ENCODE results near the gene KCNG2. TPM values are rescaled to one million over a fixed set of nuclear protein-coding genes. Genes with fewer than 3 reads are reported as not detected.

Gene KCNG2
- total and polyA plus RNA-seq, 2 of the 13 experiments (the other 11 are each of a cell fraction or from before 2014, with no cell fraction given): not detected

DNA sequence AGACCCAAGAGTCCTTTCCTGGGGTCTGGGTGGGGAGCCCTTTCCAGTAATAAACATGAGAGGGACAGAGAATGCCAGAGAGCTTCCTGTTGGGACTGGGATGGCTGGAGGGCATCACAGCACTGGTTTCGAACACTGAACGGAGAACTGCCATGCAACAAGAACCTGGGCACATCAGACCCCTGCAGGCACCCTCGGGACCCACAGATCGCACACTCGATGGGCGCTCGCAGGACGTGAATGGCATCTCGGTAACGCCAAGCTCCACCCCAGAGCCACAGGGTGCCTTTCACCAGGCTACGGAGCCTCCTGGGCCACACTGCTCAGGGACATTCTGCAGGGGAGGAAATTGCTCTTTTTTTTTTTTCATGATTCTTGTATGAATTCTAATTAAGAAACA lies 128.6 kb downstream of the KCNG2 start (continued):
- no peak for TF ChIP-seq ARID4A (CRISPR knock-in tag; IDR thresholded peaks at IDR 0.05; ENCODE audit: borderline replicate concordance)
- TF ChIP-seq ZBTB3 (CRISPR knock-in tag; IDR thresholded peaks at IDR 0.05; ENCODE audit: borderline replicate concordance, low read depth): no peak
- TF ChIP-seq ZNF24 (IDR thresholded peaks at IDR 0.05): no peak

DNA sequence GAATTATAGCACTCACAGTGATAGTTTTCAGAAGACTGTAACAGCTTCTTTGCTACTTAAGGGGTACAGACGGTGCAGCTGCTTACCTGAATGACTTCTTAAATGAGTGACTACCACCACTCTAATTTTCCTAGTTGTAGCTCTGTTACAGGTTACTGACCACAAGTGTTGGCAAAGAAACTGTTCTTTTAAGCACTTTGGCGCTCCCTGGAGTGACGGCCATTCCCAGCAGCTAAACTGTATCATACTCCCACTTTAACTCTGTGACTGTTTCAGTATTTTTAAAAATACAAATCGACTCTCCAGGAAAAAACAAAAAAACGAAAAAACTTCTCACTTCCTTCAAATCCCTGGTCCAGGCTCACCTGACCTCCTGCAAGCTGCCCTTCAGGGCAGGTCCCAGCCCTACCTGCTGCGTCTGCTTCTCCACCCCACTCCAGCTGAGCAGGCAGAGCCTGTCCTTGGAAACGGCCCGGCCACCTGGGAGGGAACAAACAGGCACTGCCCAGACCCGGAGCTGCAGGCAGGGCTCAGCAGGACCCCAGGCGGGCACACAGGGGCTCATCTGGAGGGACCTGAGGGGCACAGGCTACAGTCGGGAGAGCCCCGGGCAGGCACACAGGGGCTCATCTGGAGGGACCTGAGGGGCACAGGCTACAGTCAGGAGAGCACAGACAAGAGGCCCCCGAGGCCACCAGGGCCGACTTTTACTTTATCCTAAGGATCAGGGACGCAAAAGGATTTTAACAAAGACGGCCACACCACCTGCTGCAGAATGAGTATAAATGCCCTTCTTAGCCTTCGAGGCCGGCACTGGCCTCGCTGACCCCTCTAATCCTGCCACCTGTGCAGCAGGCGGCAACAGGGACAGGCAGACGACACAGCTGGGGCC lies 129.2 kb downstream of the KCNG2 start:
- Histone ChIP-seq H3K9ac (ENCODE audit: insufficient read depth, low read depth, low read length) (no peak overlapping the region), H3K4me1 (ENCODE audit: insufficient read depth, low read length) (no peaks in the 10 kb centered on the region), H3K27ac (ENCODE audit: extremely low read length, insufficient read depth, low read length) (no peak overlapping the region), H4K20me1 (ENCODE audit: insufficient read depth, low read length) (peaks cover 68% of the 10 kb centered on the region), H2AFZ (ENCODE audit: low read length) (no peak overlapping the region), H3K36me3 (replicated peaks in 1 of 2; ENCODE audit: control insufficient read depth in 1 of 2, insufficient read depth in 2 of 2, low read length in 2 of 2) (peaks cover 9 to 58% of the 10 kb centered on the region in 2 experiments), H3K4me3 (replicated peaks in 1 of 3; ENCODE audit: insufficient read depth in 1 of 3, low read depth in 2 of 3, low read length in 3 of 3) (no peak overlapping the region), H3K9me3 (ENCODE audit: low read length) (peaks cover 5% of the 10 kb centered on the region), H3K27me3 (ENCODE audit: control insufficient read depth in 1 of 2, insufficient read depth in 2 of 2, low read length in 2 of 2) (no peaks in the 10 kb centered on the region), H3K79me2 (ENCODE audit: insufficient read depth, low read length) (peaks cover 70% of the 10 kb centered on the region), H3K4me2 (ENCODE audit: low read depth, low read length) (no peak overlapping the region)
- FAIRE-seq: no peak
- POLR2A ChIA-PET: no interaction called here
- no TSS peak for BruUV-seq (replicated peaks)
- in situ Hi-C loops (cut with HindIII; ENCODE audit: extremely low pct_ligation_motif_present, low pct_unique_long_range_greater_than_20kb) (no loop called here), intact Hi-C loops (cut with micrococcal nuclease; ENCODE audit: unreplicated experiment) (no loop called here)
- TF ChIP-seq ZNF574 (CRISPR knock-in tag; IDR thresholded peaks at IDR 0.05): no peak
- TF ChIP-seq MYPOP (CRISPR knock-in tag; IDR thresholded peaks at IDR 0.05): no peak
- WGBS (ENCODE audit: low lambda C conversion rate): 86% methylated on average over 12 of the region's 21 CpGs
- CTCF ChIA-PET (ENCODE audit: low intra/inter-chr PET ratio, low total read pairs): no interaction called here
- ATAC-seq: peak; percentile 22; the same call in 2 of the 3 replicates
- DNase-seq (ENCODE audit: low spot score): no peak

Data from HepG2 (cell line).